HG03378 (cell line): ENCODE data around the gene GOLGA7B.

ENCODE experiments used
- ATAC-seq: cut with Tn5 transposase; IDR thresholded peaks from one replicate; pipeline ENCODE4 v1.9.1; 2021; ENCODE audit warnings: mild to moderate bottlenecking, moderate library complexity; ENCODE audit not compliant: unreplicated experiment

The GOLGA7B gene

GRCh38 chr10:97866524-97867219, 17.0 kb downstream of the GOLGA7B start:
- no peak for ATAC-seq

GRCh38 chr10:97867220-97867800, 17.7 kb downstream of the GOLGA7B start:
- ATAC-seq = no peak

GRCh38 chr10:97868134-97868685, 18.6 kb downstream of the GOLGA7B start:
- no peak for ATAC-seq

DNA sequence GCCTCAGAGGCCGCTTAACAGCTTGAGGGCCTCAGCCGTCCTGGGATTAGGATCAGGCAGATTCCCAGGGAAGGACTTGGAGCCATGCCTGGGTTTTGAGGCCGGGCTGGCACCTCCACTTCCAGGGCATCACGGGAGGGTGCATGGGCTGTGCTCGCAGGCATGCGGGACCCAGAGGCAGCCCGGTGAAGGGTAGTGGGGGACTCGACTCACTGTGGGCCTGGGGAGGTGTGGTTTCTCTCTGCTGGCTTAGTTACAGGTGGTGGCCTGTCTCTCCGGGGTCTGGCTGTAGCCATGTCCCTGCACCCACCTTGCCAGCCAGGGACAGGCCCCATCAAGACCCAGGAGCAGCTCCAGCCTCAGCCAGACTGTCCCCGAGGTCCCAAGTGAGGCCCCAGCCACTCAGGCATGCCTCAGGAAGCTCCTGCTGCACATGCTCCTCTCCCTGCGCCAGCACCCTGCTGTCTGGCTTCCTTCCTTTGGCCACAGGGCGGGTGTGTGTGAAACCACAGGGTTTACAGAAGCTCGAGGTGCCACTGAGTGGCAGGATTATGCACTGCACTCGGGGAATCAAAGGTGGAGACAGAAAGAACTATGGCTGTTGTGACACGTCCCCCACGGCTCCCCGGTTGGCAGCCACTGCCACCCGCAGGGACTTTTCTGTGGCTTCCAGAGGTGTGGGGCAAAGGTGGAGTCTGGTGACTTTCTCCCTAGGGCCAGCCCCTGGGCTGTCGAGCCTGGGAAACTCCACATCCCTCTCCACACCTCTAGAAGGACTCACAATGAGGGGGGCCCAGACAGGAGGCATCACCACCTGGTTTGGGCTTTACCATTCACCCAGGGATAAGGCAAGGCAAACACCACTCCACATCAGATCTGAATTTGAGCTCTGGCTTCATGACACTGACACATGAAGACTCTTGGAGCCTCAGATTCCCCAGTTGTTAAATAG, 19.7 kb downstream of the GOLGA7B start:
- peak; percentile 92 for ATAC-seq

DNA sequence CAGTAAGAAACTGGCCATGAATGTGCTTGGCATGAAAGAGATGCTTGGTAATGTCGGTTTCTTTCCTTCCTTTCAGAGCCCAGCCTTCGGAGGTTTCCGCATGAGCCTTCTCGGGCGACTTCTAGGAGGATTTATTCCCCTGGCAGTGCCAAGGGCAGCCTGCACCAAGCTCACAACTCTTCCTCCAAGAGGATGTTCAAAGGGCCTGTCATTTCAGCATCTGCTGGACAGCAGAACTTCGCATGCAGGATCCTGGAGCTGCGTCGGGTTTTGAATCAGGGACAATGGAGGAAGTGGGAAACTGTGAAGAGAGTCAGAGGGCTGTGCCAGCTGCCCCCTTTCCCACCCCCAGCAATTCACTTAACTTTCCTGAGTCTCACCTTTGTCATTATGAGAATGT, 21.3 kb downstream of the GOLGA7B start:
- ATAC-seq = no peak

DNA sequence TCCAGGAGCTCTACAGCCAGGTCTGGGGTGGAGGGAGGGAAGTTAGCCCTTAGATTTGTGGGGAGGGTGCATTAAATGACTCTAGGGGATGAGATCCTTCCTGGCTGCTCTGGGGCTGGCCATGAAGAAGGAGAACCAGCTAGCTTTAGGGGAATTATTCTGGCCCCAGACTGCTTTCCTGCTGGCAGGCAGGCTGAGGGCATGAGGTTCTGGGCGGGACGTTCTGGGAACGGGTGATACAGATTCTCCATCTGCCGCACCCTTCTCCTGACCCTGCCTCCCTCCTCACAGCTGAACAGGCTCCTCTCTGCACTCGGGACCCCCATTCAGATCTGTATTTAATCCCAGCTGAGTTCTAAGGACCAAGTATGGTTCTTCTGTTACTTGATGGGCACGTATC, 23.9 kb downstream of the GOLGA7B start:
- ATAC-seq = no peak

DNA sequence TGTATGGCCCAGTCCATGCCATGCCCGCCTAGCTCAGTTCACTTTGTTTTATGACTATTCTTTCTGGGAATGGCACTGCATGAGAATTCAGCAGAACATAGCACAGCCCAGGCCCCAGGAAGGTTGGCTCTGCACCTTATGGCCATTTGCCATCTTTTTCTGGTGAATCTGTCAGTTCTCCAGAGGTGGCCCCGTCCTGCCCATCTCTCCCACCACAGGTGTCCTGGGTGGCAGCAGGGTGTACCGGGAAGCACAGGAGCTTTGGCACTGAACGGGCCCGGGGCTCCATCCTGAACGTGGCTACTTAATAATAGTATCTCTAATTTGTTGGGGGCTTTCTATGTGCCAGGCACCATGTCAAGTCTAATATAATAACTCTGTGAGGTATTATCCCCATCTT, 24.7 kb downstream of the GOLGA7B start:
- ATAC-seq = no peak

DNA sequence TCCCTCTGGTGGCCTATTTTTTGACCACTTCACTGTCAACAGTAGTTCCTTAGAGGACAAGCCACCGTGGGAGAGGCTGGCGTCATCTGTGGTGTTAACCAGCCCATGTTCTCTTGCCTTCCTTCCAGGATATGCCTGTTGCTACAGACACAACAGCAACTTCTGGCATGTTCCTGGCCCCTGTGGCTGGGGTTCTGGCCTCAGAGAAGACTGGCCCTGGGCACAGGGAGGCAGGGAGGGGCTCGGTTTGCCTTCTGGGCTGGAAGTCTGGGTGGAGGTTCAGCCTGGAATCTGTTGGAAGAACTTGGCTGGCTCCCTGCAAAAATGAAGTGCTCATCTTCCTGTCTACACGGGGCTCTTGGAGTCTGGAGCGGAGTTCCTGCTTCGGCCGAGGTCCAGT, 25.7 kb downstream of the GOLGA7B start:
- no peak for ATAC-seq

- no peak for ATAC-seq
Observed at GRCh38 chr10:97876402-97876801, 26.8 kb downstream of the GOLGA7B start.

- ATAC-seq = no peak
Observed at GRCh38 chr10:97879241-97879640, 29.6 kb downstream of the GOLGA7B start.

DNA sequence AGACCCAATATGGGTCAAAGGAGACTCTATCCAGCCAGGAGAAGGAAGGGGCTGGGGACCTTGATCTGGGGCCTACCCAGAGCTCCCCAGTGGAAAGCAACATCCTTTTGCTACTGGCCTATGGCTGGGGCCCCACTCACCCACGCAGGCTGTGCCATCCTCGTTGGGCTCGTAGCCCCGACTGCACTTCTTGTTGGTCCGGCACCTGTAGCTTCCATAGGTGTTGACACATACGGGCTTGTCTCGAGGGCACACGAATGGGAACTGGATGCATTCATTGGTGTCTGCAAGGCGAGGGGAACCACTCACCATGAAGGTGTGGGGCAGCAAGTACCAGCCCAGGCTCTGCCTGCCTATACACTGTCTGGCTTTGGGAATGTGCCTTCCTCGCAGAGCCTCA, 30.5 kb downstream of the GOLGA7B start:
- no peak for ATAC-seq

- no peak for ATAC-seq
Observed at GRCh38 chr10:97882142-97883091, 32.8 kb downstream of the GOLGA7B start.

DNA sequence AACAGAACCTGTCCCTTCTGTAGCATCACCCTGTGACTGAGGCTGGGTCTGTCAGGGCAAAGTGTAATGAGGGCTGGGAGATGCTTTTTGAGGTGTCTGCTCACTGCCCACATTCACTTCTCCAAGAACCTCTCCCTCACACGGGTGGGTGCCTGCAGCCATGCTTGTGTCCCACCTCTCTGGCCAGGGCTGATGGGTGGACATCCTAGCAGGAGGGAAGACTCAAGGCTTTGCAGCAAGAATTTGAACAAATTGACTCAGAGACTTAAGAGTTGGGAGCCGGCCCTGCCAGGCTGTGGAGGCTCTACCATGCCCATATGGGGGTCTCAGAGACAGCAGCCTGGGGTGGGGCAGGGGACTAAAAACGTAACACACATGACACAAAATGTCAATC, 33.4 kb downstream of the GOLGA7B start:
- no peak for ATAC-seq

DNA sequence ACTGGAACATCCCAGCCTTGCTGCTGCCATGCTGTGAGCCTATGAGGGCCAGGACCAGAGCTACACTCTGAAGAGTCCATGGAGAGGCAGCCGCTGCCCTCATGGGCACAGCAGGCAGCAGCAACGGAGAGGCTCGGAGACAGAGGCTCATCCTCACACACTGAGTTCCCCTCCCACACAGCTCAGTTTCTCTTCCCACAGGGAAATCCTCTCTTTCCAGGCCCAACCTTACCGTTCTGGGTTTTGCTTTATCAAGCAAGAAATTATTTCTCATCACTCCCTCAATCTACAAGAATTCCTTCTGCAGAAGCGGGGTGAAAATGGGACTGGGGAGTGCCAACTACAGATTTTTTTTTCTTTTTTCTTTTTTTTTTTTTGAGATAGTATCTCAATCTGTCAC, 36.6 kb downstream of the GOLGA7B start:
- ATAC-seq = no peak

- ATAC-seq = no peak
Observed at GRCh38 chr10:97887399-97887798, 37.8 kb downstream of the GOLGA7B start.

DNA sequence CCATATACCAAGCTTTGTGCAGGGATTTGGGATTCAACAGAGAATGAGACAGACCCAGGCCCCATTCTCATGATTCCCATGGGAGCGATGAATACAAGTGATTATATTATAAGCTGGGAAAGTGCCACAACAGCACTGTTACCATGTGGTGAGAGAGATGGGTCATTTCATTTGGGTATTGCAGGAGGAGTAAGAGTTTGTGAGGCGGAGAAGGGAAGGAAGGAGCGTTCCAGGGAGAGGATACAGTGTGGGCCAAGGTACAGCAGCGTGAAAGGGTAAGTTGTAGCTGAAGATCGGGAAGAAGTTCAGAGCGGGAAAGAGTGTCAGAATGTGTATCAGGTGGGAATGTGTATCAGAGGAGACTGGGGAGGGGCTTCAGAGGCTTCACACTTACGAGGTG, 38.5 kb downstream of the GOLGA7B start:
- ATAC-seq = no peak

GRCh38 chr10:97888641-97889262, 39.1 kb downstream of the GOLGA7B start:
- no peak for ATAC-seq

GRCh38 chr10:97889461-97890265, 40.0 kb downstream of the GOLGA7B start:
- no peak for ATAC-seq

DNA sequence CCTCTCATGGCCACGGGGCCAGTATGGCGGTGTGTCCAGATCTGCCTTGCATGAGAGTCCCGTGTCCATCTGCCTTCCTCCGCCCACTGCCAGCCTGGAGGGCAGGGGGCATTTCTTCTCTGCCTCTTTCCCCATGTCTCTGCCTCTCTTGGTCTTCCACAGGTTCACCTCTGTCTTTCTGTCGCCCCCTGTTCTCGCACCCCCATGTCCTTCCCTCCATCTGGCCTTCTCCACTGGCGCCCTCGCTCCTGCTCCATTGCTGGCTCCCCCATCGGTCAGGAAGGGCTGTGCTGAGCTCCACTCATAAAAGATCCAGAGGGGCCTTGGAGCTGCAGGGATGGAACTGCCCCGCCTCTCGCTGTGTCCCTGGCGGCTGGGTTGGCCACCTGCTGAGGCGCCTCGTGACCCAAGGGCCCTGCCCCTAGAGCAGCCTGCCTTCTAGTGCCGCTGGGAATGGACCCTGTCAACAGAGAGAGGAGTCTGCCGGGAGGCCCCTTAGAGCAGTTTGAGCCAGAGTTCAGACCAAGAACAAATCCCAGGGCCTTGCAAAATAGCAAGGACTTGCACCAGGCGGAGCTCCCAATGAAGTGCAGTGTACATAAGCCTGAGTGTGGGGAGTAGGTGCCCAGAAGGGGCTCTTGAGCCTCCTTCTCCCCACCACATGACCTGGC, 42.0 kb downstream of the GOLGA7B start:
- ATAC-seq = no peak
